GM12878 (cell line): ENCODE results near the gene ASB6. TPM values are rescaled to one million over a fixed set of nuclear protein-coding genes. Genes with fewer than 3 reads are reported as not detected.

Experiments
- ATAC-seq: fragments of 200-7000 bp; cut with Tn5 transposase; 3 replicates; pipeline ENCODE4 v1.9.1; 2020; ENCODE audit warnings: mild to moderate bottlenecking, moderate library complexity
- BruUV-seq: library from RNA; stranded (reverse); fragments of 400-500 nt; replicated peaks from 2 replicates; lab custom pipeline; 2021; lab: Mats Ljungman, UMichigan
- CTCF ChIA-PET: fragments of 300-600 bp; sonication (Branson Sonifier 250); formaldehyde crosslinking; extraction: SDS; loops from one replicate; lab custom pipeline; 2021; ENCODE audit warnings: inconsistent platforms; lab: Yijun Ruan, JAX
- POLR2A ChIA-PET: fragments of 350-600 bp; formaldehyde crosslinking; extraction: SDS; loops from one replicate; lab custom pipeline; 2021; ENCODE audit warnings: inconsistent platforms; lab: Charles Lee
- RAD21 ChIA-PET: fragments of 300-600 bp; sonication (Branson Sonifier 250); formaldehyde crosslinking; loops from one replicate; lab custom pipeline; 2023; ENCODE audit warnings: antibody characterized with exemption; ENCODE audit not compliant: unreplicated experiment; lab: Charles Lee
- SMC1A ChIA-PET: fragments of 300-600 bp; sonication (Branson Sonifier 250); formaldehyde crosslinking; loops from one replicate; lab custom pipeline; 2023; ENCODE audit not compliant: unreplicated experiment, uncharacterized antibody; lab: Charles Lee
- DNase-seq: peaks from one replicate; pipeline ENCODE4 v3.0.0-alpha.2; 2011; ENCODE audit warnings: low read depth, low spot score
- FAIRE-seq: peaks from 3 replicates; lab custom pipeline; 2011; peaks lifted over from hg19 to GRCh38; lab: Jason Lieb, UNC
- H2AFZ ChIP-seq: 2 replicates; pipeline ENCODE4 v1.6.0; 2011; ENCODE audit warnings: low read depth, low read length, control low read depth; ENCODE audit not compliant: control insufficient read depth
- H3K27ac ChIP-seq: 2 replicates; pipeline ENCODE4 v1.5.1; 2011; ENCODE audit warnings: control low read depth; ENCODE audit not compliant: control insufficient read depth, insufficient read depth
- H3K27me3 ChIP-seq, 2 experiments: replicated peaks in 1 of 2; 2 replicates each; pipeline versions ENCODE4 v1.6.0 to v1.6.1; 2011; ENCODE audit warnings: low read length in 1 of 2; ENCODE audit not compliant: control insufficient read depth in 2 of 2, insufficient read depth in 2 of 2
- H3K36me3 ChIP-seq, 2 experiments: 2 replicates each; pipeline ENCODE4 v1.5.1; 2011; ENCODE audit warnings: low read length in 1 of 2; ENCODE audit not compliant: control insufficient read depth in 2 of 2, insufficient read depth in 2 of 2
- H3K4me1 ChIP-seq: 2 replicates; pipeline ENCODE4 v1.6.1; 2011; ENCODE audit warnings: mild to moderate bottlenecking, low read length, moderate library complexity, mixed read lengths; ENCODE audit not compliant: control insufficient read depth, insufficient read depth
- H3K4me2 ChIP-seq: 2 replicates; pipeline ENCODE4 v1.6.0; 2011; ENCODE audit warnings: control low read depth; ENCODE audit not compliant: control insufficient read depth, insufficient read depth
- H3K4me3 ChIP-seq: fragments of 200-600 bp; sonication (generic); 2 replicates; pipeline ENCODE4 v1.5.1; 2016
- H3K79me2 ChIP-seq: 2 replicates; pipeline ENCODE4 v1.6.0; 2011; ENCODE audit warnings: low read length; ENCODE audit not compliant: control insufficient read depth, insufficient read depth
- H3K9ac ChIP-seq: 2 replicates; pipeline ENCODE4 v1.8.0; 2011; ENCODE audit warnings: low read length, control low read depth, mixed read lengths; ENCODE audit not compliant: control insufficient read depth, insufficient read depth
- H3K9me3 ChIP-seq: replicated peaks from 3 replicates; pipeline ENCODE4 v1.5.1; 2011; ENCODE audit warnings: mild to moderate bottlenecking, low read length; ENCODE audit not compliant: control insufficient read depth, insufficient read depth
- H4K20me1 ChIP-seq: 2 replicates; pipeline ENCODE4 v1.6.0; 2011; ENCODE audit not compliant: control insufficient read depth, insufficient read depth
- BACH1 ChIP-seq: fragments of 450-650 bp; IDR thresholded peaks from 2 replicates; pipeline ENCODE4 v1.6.1; 2017; ENCODE audit warnings: mild to moderate bottlenecking, borderline replicate concordance
- POLR2AphosphoS5 ChIP-seq: IDR thresholded peaks from 2 replicates; pipeline ENCODE4 v1.6.1; 2011; ENCODE audit warnings: mild to moderate bottlenecking, low read length, inconsistent platforms
- SMARCA5 ChIP-seq: fragments of 450-650 bp; IDR thresholded peaks from 2 replicates; pipeline ENCODE4 v1.6.1; 2017; ENCODE audit warnings: mild to moderate bottlenecking
- STAT1 ChIP-seq: fragments of 450-650 bp; conservative IDR thresholded peaks from 2 replicates; pipeline ENCODE4 v1.6.1; 2014; ENCODE audit warnings: antibody characterized with exemption, mild to moderate bottlenecking
- WGBS: methylation state at CpG from one replicate; pipeline ENCODE4 v1.1.6; 2016; ENCODE audit warnings: low lambda C conversion rate; ENCODE audit not compliant: insufficient replicate concordance, insufficient coverage; ENCODE audit errors: missing lambda C conversion rate; 5-methylcytosine and 5-hydroxymethylcytosine counted together
- in situ Hi-C: fragments of 300-500 bp; cut with MboI; formaldehyde crosslinking; loops from 9 replicates; pipeline ENCODE4 v1.14.3; 2018; ENCODE audit warnings: mixed read lengths
- intact Hi-C: fragments of 100-400 bp; cut with micrococcal nuclease; formaldehyde crosslinking; loops from one replicate; pipeline ENCODE4 v1.14.2; 2022; ENCODE audit not compliant: unreplicated experiment
- polyA plus RNA-seq, 11 experiments: library from polyadenylated mRNA; depleted of rRNA in 4 of 11; unstranded in 6 of 11; stranded (reverse) in 5 of 11; fragments of >200 nt; fragmentation: Nextera tagmentation in 4 of 11; fragmentation: Illumina TruSeq in 1 of 11; extraction: Ambion mirVana in 4 of 11; extraction: Trizol in 1 of 11; gene quantifications; 1 replicate in 1 of 11; 2 replicates in 10 of 11; pipeline versions ENCODE4 v1.2.1 to v1.2.3, GENCODE V29; 2011 to 2016; ENCODE audit warnings: inconsistent platforms in 2 of 11, missing spikeins in 2 of 11, low read depth in 1 of 11
- total RNA-seq, 4 experiments: library from RNA; depleted of rRNA in 3 of 4; stranded (reverse); fragments of >200 nt in 3 of 4; fragmentation: Illumina TruSeq in 1 of 4; extraction: Trizol in 1 of 4; gene quantifications; 2 replicates each; pipeline versions ENCODE4 v1.2.1 to v1.2.3, GENCODE V29; 2013 to 2021
- TF ChIP-seq, protein P1 (sequence below): IDR thresholded peaks from 2 replicates; pipeline ENCODE4 v1.6.1; 2012; ENCODE audit warnings: low read length, inconsistent platforms

The ASB6 gene
- total and polyA plus RNA-seq, 10 of the 15 experiments (the other 5 are each of a cell fraction or from before 2014, with no cell fraction given) = 0.80 to 18.2 (median 9.9) TPM

DNA sequence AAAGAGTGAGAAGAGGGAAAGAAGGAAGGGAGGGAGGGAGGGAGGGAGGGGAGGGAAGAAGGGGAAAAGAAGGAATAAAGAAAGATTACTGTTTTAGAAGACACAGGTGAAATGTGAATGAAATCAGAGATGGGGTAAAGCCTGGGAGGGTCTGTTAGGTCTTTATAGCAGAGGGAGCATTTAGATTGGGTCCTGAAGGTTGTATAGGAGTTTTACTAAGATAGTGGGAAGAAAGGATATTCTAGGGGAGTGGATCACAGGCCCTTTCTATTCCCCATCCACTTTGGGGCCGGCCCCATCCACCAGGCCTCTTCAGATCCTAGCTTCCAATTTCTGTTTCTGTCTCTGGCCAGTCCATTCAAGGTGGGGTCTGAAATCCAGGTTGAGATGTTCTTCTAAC, 56.6 kb downstream of the ASB6 start:
- in situ Hi-C loops = no loop called here
- ChIA-PET CTCF (no interaction called here), SMC1A (interaction anchor here (1.3 to 11.0 kb wide), 5 partner anchors 8 to 446 kb away, joined by 3 to 75 read pairs (median 9); no protein-coding TSS in a partner anchor), POLR2A (interaction anchor here (6.1 kb wide), 1 partner anchor 12 kb away, joined by 70 read pairs; no protein-coding TSS in a partner anchor), RAD21 (interaction anchor here (1.5 to 9.7 kb wide), 2 partner anchors 11 to 407 kb away, joined by 4 to 61 read pairs; partner anchors contain the start of gene IER5L)
- H3K27ac ChIP-seq = no peak overlapping the region
- H3K79me2 ChIP-seq = peaks cover 3% of the 10 kb centered on the region
- intact Hi-C loops = no loop called here
- H2AFZ ChIP-seq = no peak overlapping the region
- H3K9ac ChIP-seq = no peak overlapping the region
- no peaks in the 10 kb centered on the region for H3K36me3 ChIP-seq
- peaks cover 1% of the 10 kb centered on the region; the same call in 1 of the 3 replicates for H3K9me3 ChIP-seq
- no peak overlapping the region for H3K4me3 ChIP-seq
- no peaks in the 10 kb centered on the region for H3K27me3 ChIP-seq
- no peak for DNase-seq
- TF ChIP-seq POLR2AphosphoS5 (no peak), SMARCA5 (no peak), BACH1 (no peak), STAT1 (no peak)
- TF ChIP-seq, protein P1, sequence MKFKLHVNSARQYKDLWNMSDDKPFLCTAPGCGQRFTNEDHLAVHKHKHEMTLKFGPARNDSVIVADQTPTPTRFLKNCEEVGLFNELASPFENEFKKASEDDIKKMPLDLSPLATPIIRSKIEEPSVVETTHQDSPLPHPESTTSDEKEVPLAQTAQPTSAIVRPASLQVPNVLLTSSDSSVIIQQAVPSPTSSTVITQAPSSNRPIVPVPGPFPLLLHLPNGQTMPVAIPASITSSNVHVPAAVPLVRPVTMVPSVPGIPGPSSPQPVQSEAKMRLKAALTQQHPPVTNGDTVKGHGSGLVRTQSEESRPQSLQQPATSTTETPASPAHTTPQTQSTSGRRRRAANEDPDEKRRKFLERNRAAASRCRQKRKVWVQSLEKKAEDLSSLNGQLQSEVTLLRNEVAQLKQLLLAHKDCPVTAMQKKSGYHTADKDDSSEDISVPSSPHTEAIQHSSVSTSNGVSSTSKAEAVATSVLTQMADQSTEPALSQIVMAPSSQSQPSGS = no peak
- H3K4me1 ChIP-seq = peaks cover 46% of the 10 kb centered on the region
- FAIRE-seq = no peak
- BruUV-seq = no TSS peak
- no peak overlapping the region for H3K4me2 ChIP-seq
- H4K20me1 ChIP-seq = no peaks in the 10 kb centered on the region
- no peak for ATAC-seq
- 38% methylated on average over 1 of the region's 1 CpG for WGBS

Other genes with a start within 250 kb of the ASB6 start
Only the 7 nearest of the 8 such genes appear.
- not detected in 2 replicates for gene C9orf50, start 21.1 kb downstream of the ASB6 start, total RNA-seq (2014; rRNA removed)
- gene C9orf50, start 21.1 kb downstream of the ASB6 start, total RNA-seq (2014; rRNA removed; fragmentation: Illumina TruSeq; extraction: Trizol) = not detected in 2 replicates
- gene C9orf50, start 21.1 kb downstream of the ASB6 start, total RNA-seq (2021) = not detected in 2 replicates
- gene C9orf50, start 21.1 kb downstream of the ASB6 start, polyA plus RNA-seq (2011; rRNA removed) = not detected in 2 replicates
- gene C9orf50, start 21.1 kb downstream of the ASB6 start, polyA plus RNA-seq (2014; fragmentation: Illumina TruSeq; extraction: Trizol) = not detected in 2 replicates
- not detected for gene C9orf50, start 21.1 kb downstream of the ASB6 start, polyA plus RNA-seq (2014; fragmentation: Nextera tagmentation; extraction: Ambion mirVana)
- gene C9orf50, start 21.1 kb downstream of the ASB6 start, polyA plus RNA-seq (2014; rRNA removed) = not detected in 2 replicates
- not detected for gene C9orf50, start 21.1 kb downstream of the ASB6 start, polyA plus RNA-seq (2016; fragmentation: Nextera tagmentation; extraction: Ambion mirVana)
- gene NTMT1, start 16.0 kb downstream of the ASB6 start, total RNA-seq (2014; rRNA removed) = 31.9 and 37.9 TPM in 2 replicates
- 25.2 and 26.3 TPM in 2 replicates for gene NTMT1, start 16.0 kb downstream of the ASB6 start, total RNA-seq (2014; rRNA removed; fragmentation: Illumina TruSeq; extraction: Trizol)
- gene NTMT1, start 16.0 kb downstream of the ASB6 start, total RNA-seq (2021) = 37.7 and 40.7 TPM in 2 replicates
- gene NTMT1, start 16.0 kb downstream of the ASB6 start, polyA plus RNA-seq (2011; rRNA removed) = 26.9 and 47.1 TPM in 2 replicates
- gene NTMT1, start 16.0 kb downstream of the ASB6 start, polyA plus RNA-seq (2014; fragmentation: Illumina TruSeq; extraction: Trizol) = 19.6 and 27.7 TPM in 2 replicates
- gene NTMT1, start 16.0 kb downstream of the ASB6 start, polyA plus RNA-seq (2014; fragmentation: Nextera tagmentation; extraction: Ambion mirVana) = 10 to 100 TPM; 12.8 to 18.3 TPM
- gene NTMT1, start 16.0 kb downstream of the ASB6 start, polyA plus RNA-seq (2014; rRNA removed) = 47.6 and 54.2 TPM in 2 replicates
- gene NTMT1, start 16.0 kb downstream of the ASB6 start, polyA plus RNA-seq (2016; fragmentation: Nextera tagmentation; extraction: Ambion mirVana) = 10 to 100 TPM; 78.3 to 85.4 TPM
- gene PRRX2, start 23.5 kb upstream of the ASB6 start, total RNA-seq (2014; rRNA removed) = not detected in 2 replicates
- not detected in 2 replicates for gene PRRX2, start 23.5 kb upstream of the ASB6 start, total RNA-seq (2014; rRNA removed; fragmentation: Illumina TruSeq; extraction: Trizol)
- gene PRRX2, start 23.5 kb upstream of the ASB6 start, total RNA-seq (2021) = not detected in 2 replicates
- not detected in 2 replicates for gene PRRX2, start 23.5 kb upstream of the ASB6 start, polyA plus RNA-seq (2011; rRNA removed)
- not detected in 2 replicates for gene PRRX2, start 23.5 kb upstream of the ASB6 start, polyA plus RNA-seq (2014; fragmentation: Illumina TruSeq; extraction: Trizol)
- not detected for gene PRRX2, start 23.5 kb upstream of the ASB6 start, polyA plus RNA-seq (2014; fragmentation: Nextera tagmentation; extraction: Ambion mirVana)
- gene PRRX2, start 23.5 kb upstream of the ASB6 start, polyA plus RNA-seq (2014; rRNA removed) = not detected in 2 replicates
- gene PRRX2, start 23.5 kb upstream of the ASB6 start, polyA plus RNA-seq (2016; fragmentation: Nextera tagmentation; extraction: Ambion mirVana) = not detected
- gene PTGES, start 110.9 kb upstream of the ASB6 start, total RNA-seq (2014; rRNA removed) = 0.11 TPM in 1 of 2 replicates, not detected in the other
- not detected in 2 replicates for gene PTGES, start 110.9 kb upstream of the ASB6 start, total RNA-seq (2014; rRNA removed; fragmentation: Illumina TruSeq; extraction: Trizol)
- gene PTGES, start 110.9 kb upstream of the ASB6 start, total RNA-seq (2021) = not detected in 2 replicates
- gene PTGES, start 110.9 kb upstream of the ASB6 start, polyA plus RNA-seq (2011; rRNA removed) = 0.37 and 0.57 TPM in 2 replicates
- not detected in 2 replicates for gene PTGES, start 110.9 kb upstream of the ASB6 start, polyA plus RNA-seq (2014; fragmentation: Illumina TruSeq; extraction: Trizol)
- not detected for gene PTGES, start 110.9 kb upstream of the ASB6 start, polyA plus RNA-seq (2014; fragmentation: Nextera tagmentation; extraction: Ambion mirVana)
- not detected in 2 replicates for gene PTGES, start 110.9 kb upstream of the ASB6 start, polyA plus RNA-seq (2014; rRNA removed)
- not detected for gene PTGES, start 110.9 kb upstream of the ASB6 start, polyA plus RNA-seq (2016; fragmentation: Nextera tagmentation; extraction: Ambion mirVana)
- 10.7 and 12.3 TPM in 2 replicates for gene TOR1B, start 161.0 kb upstream of the ASB6 start, total RNA-seq (2014; rRNA removed)
- gene TOR1B, start 161.0 kb upstream of the ASB6 start, total RNA-seq (2014; rRNA removed; fragmentation: Illumina TruSeq; extraction: Trizol) = 9.3 and 10.3 TPM in 2 replicates
- 11.3 and 11.6 TPM in 2 replicates for gene TOR1B, start 161.0 kb upstream of the ASB6 start, total RNA-seq (2021)
- 17.5 and 18.8 TPM in 2 replicates for gene TOR1B, start 161.0 kb upstream of the ASB6 start, polyA plus RNA-seq (2011; rRNA removed)
- 8.8 and 10.6 TPM in 2 replicates for gene TOR1B, start 161.0 kb upstream of the ASB6 start, polyA plus RNA-seq (2014; fragmentation: Illumina TruSeq; extraction: Trizol)
- gene TOR1B, start 161.0 kb upstream of the ASB6 start, polyA plus RNA-seq (2014; fragmentation: Nextera tagmentation; extraction: Ambion mirVana) = 1 to 10 TPM; 1.8 to 2.4 TPM
- gene TOR1B, start 161.0 kb upstream of the ASB6 start, polyA plus RNA-seq (2014; rRNA removed) = 10.6 and 11.7 TPM in 2 replicates
- 1 to 10 TPM; 6.3 to 7.3 TPM for gene TOR1B, start 161.0 kb upstream of the ASB6 start, polyA plus RNA-seq (2016; fragmentation: Nextera tagmentation; extraction: Ambion mirVana)
- 27.4 and 28.1 TPM in 2 replicates for gene TOR1A, start 182.0 kb upstream of the ASB6 start, total RNA-seq (2014; rRNA removed)
- gene TOR1A, start 182.0 kb upstream of the ASB6 start, total RNA-seq (2014; rRNA removed; fragmentation: Illumina TruSeq; extraction: Trizol) = 28.9 and 29.1 TPM in 2 replicates
- gene TOR1A, start 182.0 kb upstream of the ASB6 start, total RNA-seq (2021) = 31.1 and 34.0 TPM in 2 replicates
- gene TOR1A, start 182.0 kb upstream of the ASB6 start, polyA plus RNA-seq (2011; rRNA removed) = 44.7 and 45.4 TPM in 2 replicates
- gene TOR1A, start 182.0 kb upstream of the ASB6 start, polyA plus RNA-seq (2014; fragmentation: Illumina TruSeq; extraction: Trizol) = 37.4 and 43.1 TPM in 2 replicates
- gene TOR1A, start 182.0 kb upstream of the ASB6 start, polyA plus RNA-seq (2014; fragmentation: Nextera tagmentation; extraction: Ambion mirVana) = 1 to 10 TPM; 3.2 to 8.0 TPM
- gene TOR1A, start 182.0 kb upstream of the ASB6 start, polyA plus RNA-seq (2014; rRNA removed) = 43.3 and 45.3 TPM in 2 replicates
- 10 to 100 TPM; 60.7 to 60.8 TPM for gene TOR1A, start 182.0 kb upstream of the ASB6 start, polyA plus RNA-seq (2016; fragmentation: Nextera tagmentation; extraction: Ambion mirVana)
- gene C9orf78, start 193.1 kb upstream of the ASB6 start, total RNA-seq (2014; rRNA removed) = 32.6 and 36.7 TPM in 2 replicates
- gene C9orf78, start 193.1 kb upstream of the ASB6 start, total RNA-seq (2014; rRNA removed; fragmentation: Illumina TruSeq; extraction: Trizol) = 46.2 and 54.6 TPM in 2 replicates
- 18.9 and 23.0 TPM in 2 replicates for gene C9orf78, start 193.1 kb upstream of the ASB6 start, total RNA-seq (2021)
- gene C9orf78, start 193.1 kb upstream of the ASB6 start, polyA plus RNA-seq (2011; rRNA removed) = 41.8 and 60.7 TPM in 2 replicates
- gene C9orf78, start 193.1 kb upstream of the ASB6 start, polyA plus RNA-seq (2014; fragmentation: Illumina TruSeq; extraction: Trizol) = 52.4 and 53.3 TPM in 2 replicates
- 10 to 100 TPM; 28.6 to 60.9 TPM for gene C9orf78, start 193.1 kb upstream of the ASB6 start, polyA plus RNA-seq (2014; fragmentation: Nextera tagmentation; extraction: Ambion mirVana)
- 37.5 and 40.0 TPM in 2 replicates for gene C9orf78, start 193.1 kb upstream of the ASB6 start, polyA plus RNA-seq (2014; rRNA removed)
- 10 to 100 TPM; 56.9 to 59.0 TPM for gene C9orf78, start 193.1 kb upstream of the ASB6 start, polyA plus RNA-seq (2016; fragmentation: Nextera tagmentation; extraction: Ambion mirVana)